HG03469 (cell line): ENCODE data around the gene DMXL2.
"Not testable (repeated sequence)": the region's sequence is repeated elsewhere in the genome, so short reads cannot be mapped to it uniquely, and the experiment has no call there.

Experiments used
- ATAC-seq: cut with Tn5 transposase; IDR thresholded peaks from one replicate; pipeline ENCODE4 v1.9.1; 2021; ENCODE audit warnings: mild to moderate bottlenecking, moderate library complexity, moderate number of reproducible peaks; ENCODE audit not compliant: unreplicated experiment

DMXL2 gene

GRCh38 chr15:51576911-51577500 is 45.6 kb downstream of the DMXL2 start:
- ATAC-seq: no peak

- ATAC-seq: no peak
These were observed 46.2 kb downstream of the DMXL2 start for GRCh38 chr15:51576286-51576850.

- no peak for ATAC-seq
These were observed 46.8 kb downstream of the DMXL2 start for GRCh38 chr15:51575775-51576174.

GRCh38 chr15:51573352-51573751 is 49.2 kb downstream of the DMXL2 start:
- ATAC-seq: not testable (repeated sequence)

- ATAC-seq: not testable (repeated sequence)
These were observed 53.4 kb downstream of the DMXL2 start for GRCh38 chr15:51568939-51569784.

- no peak for ATAC-seq
These were observed 61.3 kb downstream of the DMXL2 start for GRCh38 chr15:51561271-51561670.

GRCh38 chr15:51558876-51559275 is 63.7 kb downstream of the DMXL2 start:
- ATAC-seq: no peak

- no peak for ATAC-seq
These were observed 64.2 kb downstream of the DMXL2 start for GRCh38 chr15:51558411-51558810.

GRCh38 chr15:51550841-51551240 is 71.7 kb downstream of the DMXL2 start:
- no peak for ATAC-seq

GRCh38 chr15:51547656-51548055 is 74.9 kb downstream of the DMXL2 start:
- ATAC-seq: no peak

GRCh38 chr15:51536965-51537574 is 85.5 kb downstream of the DMXL2 start:
- no peak for ATAC-seq

- no peak for ATAC-seq
These were observed 88.7 kb downstream of the DMXL2 start for GRCh38 chr15:51533672-51534398.

- ATAC-seq: no peak
These were observed 95.6 kb downstream of the DMXL2 start for GRCh38 chr15:51526955-51527354.

GRCh38 chr15:51524376-51524775 is 98.2 kb downstream of the DMXL2 start:
- ATAC-seq: no peak

GRCh38 chr15:51516291-51516690 is 106.3 kb downstream of the DMXL2 start:
- no peak for ATAC-seq

- ATAC-seq: no peak
These were observed 117.3 kb downstream of the DMXL2 start for GRCh38 chr15:51505251-51505650.

GRCh38 chr15:51503003-51503402 is 119.6 kb downstream of the DMXL2 start:
- no peak for ATAC-seq

GRCh38 chr15:51499379-51499976 is 123.1 kb downstream of the DMXL2 start:
- ATAC-seq: no peak

GRCh38 chr15:51497806-51498205 is 124.8 kb downstream of the DMXL2 start:
- ATAC-seq: no peak

GRCh38 chr15:51496246-51496645 is 126.3 kb downstream of the DMXL2 start:
- ATAC-seq: no peak
